ENCODE data around the gene ABHD13.
"Not testable (repeated sequence)": the region's sequence is repeated elsewhere in the genome, so short reads cannot be mapped to it uniquely, and the experiment has no call there.

The ABHD13 gene

GRCh38 chr13:108218044-108218974, at the start of gene ABHD13:
TSS of gene ABHD13 (plus strand) at chr13:108218392. CDS start at chr13:108229219, 10,827 bp downstream.
- DNase-seq = peak; percentile 91

DNA sequence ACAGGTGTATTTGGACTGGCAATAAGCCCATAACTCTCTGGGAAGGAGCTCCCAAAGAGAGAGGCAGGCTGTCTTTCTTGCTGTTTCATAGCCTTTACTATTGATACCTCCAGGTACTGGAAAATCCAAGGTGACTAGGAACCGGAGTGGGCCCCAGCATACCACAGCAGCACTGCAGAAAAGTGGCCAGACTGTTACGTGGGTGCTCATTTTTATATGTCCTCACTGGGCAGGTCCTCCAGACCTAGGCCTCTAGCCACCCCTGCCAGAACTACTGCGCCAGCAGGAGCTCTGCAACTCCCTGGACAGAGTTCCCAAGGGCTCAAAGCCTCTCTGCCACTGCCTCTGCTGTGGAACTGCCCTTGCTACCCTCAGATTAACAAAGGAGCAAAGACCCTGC, 49.3 kb upstream of the ABHD13 start:
- DNase-seq = no peak

DNA sequence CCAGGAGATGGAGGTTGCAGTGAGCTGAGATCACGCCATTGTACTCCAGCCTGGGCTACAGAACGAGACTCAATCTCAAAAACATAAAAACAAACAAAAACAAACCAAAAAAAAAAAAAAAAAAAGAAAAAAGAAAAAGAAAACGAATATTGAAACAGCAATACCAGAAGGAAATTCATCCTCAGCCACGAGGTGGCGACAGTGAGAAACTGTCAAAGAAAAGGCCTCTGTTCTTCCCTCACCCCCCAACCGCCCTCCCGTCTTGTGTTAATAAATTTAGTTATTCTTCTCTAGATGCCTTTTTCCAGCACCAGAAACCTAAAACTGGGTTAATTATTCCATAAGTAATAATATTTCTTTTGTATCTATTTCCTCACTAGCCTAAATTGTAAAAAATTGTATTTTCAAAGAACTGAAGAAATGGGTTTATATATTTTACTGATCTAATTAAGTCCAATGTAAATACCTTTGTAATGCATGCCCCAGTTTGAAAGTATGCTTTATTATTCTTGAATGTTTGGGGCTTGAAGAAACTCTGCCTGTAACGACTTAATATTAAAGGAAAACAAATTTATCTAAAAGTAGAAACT, 41.4 kb upstream of the ABHD13 start:
- peak; percentile 44 for DNase-seq

GRCh38 chr13:108178078-108178477, 40.1 kb upstream of the ABHD13 start:
- DNase-seq = no peak

- no peak for DNase-seq
Observed at GRCh38 chr13:108182652-108183051, 35.5 kb upstream of the ABHD13 start.

- DNase-seq = no peak
Observed at GRCh38 chr13:108185223-108185622, 33.0 kb upstream of the ABHD13 start.

DNA sequence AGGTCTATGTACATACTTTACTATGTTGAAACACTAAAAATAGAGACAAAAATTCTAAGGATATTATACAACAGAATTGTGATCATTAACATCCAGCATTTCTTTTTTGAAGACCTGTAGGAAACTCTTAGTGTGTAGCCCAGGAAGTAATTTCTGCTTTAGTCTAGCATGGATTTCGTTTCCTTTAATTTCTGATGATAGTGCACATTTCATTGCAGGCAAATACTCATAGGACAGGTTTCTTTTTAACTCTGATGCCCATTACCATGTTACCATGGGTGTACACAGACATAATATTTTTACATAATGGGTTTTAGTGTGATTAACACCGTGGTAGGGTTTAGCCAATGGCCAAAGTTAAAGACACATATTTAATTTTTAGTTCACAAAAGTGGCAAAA, 29.9 kb upstream of the ABHD13 start:
- DNase-seq = no peak

DNA sequence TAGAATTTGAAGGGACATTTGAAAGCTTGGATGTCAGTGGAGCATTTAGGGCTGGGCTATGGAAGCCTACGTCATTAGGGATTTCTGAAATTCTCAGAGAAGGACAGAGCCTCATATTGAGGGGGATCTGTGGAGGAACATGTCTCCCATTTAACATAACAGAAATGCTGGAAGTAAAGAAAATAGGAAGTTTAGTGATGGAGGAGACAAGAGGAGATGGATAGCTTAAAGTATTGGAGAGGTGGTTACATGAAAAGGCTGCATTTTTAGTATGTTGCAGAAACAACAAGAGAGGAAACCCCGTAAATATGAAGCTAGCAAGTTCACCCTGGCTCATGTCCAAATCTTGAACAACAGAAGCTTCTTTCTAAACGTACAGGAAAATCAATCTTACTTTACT, 27.3 kb upstream of the ABHD13 start:
- DNase-seq = no peak

GRCh38 chr13:108193806-108194205, 24.4 kb upstream of the ABHD13 start:
- no peak for DNase-seq

GRCh38 chr13:108194435-108194936, 23.7 kb upstream of the ABHD13 start:
- no peak for DNase-seq

- no peak for DNase-seq
Observed at GRCh38 chr13:108195146-108195545, 23.0 kb upstream of the ABHD13 start.

- no peak for DNase-seq
Observed at GRCh38 chr13:108195861-108196260, 22.3 kb upstream of the ABHD13 start.

GRCh38 chr13:108200781-108201398, 17.3 kb upstream of the ABHD13 start:
- DNase-seq = no peak

- no peak for DNase-seq
Observed at GRCh38 chr13:108210551-108210950, 7.6 kb upstream of the ABHD13 start.

- DNase-seq = no peak
Observed at GRCh38 chr13:108212886-108213285, 5.3 kb upstream of the ABHD13 start.

- no peak for DNase-seq
Observed at GRCh38 chr13:108213946-108214345, 4.2 kb upstream of the ABHD13 start.

DNA sequence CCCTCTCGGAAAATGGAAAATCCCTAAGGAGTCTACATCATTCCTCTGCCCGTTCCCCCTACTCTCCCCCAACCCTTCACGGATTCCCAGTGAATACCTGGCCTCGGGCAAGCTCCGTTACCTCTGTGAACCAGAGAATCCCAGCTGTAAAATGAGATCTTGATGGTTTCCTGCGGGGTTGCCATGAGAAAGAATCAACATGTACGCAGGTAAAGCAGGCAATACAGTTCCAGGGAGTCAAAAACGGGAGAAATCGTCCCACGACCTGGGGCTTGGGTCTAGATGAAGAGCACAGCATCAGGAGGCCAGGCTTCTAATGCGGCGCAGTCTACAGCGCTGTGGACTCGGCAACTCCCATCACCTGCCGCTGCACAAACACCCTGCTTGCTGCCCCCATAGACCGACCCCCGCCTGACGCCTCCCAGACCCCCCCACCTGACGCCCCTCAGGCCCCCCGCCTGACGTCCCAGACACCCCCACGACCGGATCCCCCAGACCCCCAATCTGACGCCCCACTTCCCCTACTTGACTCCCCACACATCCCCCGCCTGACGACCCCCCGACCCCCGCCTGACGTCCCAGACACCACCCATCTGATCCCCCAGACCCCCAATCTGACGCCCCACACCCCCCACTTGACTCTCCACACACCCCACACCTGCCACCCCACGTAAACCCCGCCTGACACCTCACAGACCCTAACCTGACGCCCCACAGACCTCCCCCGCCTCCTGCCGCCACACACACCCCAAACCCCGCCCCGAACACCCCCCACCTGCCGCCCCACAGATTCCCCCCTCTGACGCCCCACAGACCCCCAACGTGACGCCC, 3.5 kb upstream of the ABHD13 start:
- DNase-seq = no peak

GRCh38 chr13:108215436-108215835, 2.8 kb upstream of the ABHD13 start, which contains the start of gene LIG4:
TSS of gene LIG4 (minus strand) at chr13:108215536. CDS start at chr13:108211268, 4,268 bp downstream.
- peak; percentile 94 for DNase-seq

GRCh38 chr13:108217307-108218043, 717 bp upstream of the ABHD13 start:
- DNase-seq = not testable (repeated sequence)

GRCh38 chr13:108220041-108220440, 1.8 kb downstream of the ABHD13 start:
- DNase-seq = no peak

GRCh38 chr13:108223687-108224503, 5.7 kb downstream of the ABHD13 start:
- no peak for DNase-seq

All from NK-92 treated with Interleukin-12 subunit alpha and Interleukin-12 subunit beta, amount 100 ng/mL, for 24 hours (cell line).